Measurements from ENCODE around the gene SEMA4D.

DNA sequence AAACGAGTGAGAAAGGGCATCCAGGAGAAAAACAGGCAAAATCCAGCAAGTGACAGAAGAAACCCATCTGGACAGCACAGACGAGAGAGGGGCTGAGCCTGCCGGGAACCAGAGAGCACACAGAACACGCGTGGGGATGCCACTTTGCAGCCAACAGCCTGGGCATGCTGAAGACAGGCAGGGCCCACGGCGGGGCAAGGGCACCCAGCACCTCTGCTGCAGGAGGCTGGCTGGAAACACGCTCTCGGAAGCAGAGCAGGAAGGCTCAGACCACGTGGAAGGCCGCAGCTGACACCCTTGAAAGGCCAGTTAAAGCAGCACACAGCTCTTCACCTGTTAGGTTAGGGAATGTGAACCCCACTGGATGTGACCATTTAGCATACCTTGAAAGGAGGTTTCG, 103.5 kb downstream of the SEMA4D start:
- TF ChIP-seq, protein P1, sequence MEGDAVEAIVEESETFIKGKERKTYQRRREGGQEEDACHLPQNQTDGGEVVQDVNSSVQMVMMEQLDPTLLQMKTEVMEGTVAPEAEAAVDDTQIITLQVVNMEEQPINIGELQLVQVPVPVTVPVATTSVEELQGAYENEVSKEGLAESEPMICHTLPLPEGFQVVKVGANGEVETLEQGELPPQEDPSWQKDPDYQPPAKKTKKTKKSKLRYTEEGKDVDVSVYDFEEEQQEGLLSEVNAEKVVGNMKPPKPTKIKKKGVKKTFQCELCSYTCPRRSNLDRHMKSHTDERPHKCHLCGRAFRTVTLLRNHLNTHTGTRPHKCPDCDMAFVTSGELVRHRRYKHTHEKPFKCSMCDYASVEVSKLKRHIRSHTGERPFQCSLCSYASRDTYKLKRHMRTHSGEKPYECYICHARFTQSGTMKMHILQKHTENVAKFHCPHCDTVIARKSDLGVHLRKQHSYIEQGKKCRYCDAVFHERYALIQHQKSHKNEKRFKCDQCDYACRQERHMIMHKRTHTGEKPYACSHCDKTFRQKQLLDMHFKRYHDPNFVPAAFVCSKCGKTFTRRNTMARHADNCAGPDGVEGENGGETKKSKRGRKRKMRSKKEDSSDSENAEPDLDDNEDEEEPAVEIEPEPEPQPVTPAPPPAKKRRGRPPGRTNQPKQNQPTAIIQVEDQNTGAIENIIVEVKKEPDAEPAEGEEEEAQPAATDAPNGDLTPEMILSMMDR (IDR thresholded peaks at IDR 0.05): no peak
- no peak for TF ChIP-seq POLR2AphosphoS5 (IDR thresholded peaks at IDR 0.05)
- TF ChIP-seq POLR2A (IDR thresholded peaks at IDR 0.05): no peak
- TF ChIP-seq EP300 (IDR thresholded peaks at IDR 0.05): no peak
